SH-SY5Y (cell line): ENCODE results near the gene PSMD8.

ENCODE experiments used
- GATA2 ChIP-seq: IDR thresholded peaks from 2 replicates; pipeline ENCODE4 v1.6.1; 2011; ENCODE audit warnings: mild to moderate bottlenecking, low read depth, low read length
- GATA3 ChIP-seq: IDR thresholded peaks from 2 replicates; pipeline ENCODE4 v1.6.1; 2011; ENCODE audit warnings: low read depth, mild to moderate bottlenecking, low read length, moderate library complexity

DNA sequence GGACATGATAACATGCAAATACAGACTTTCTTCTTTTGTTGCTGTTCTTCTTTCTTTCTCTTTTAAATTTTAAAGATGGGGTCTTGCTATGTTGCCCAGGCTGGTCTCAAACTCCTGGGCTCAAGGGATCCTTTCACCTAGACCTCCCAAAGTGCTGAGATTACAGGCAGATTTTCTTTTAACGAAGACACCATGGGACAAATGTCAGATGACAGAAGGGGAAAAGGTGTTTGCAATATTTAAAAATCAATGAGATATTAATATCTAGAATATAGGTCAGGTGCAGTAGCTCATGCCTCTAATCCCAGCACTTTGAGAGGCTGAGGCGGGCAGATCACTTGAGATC is 55.4 kb downstream of the PSMD8 start:
- TF ChIP-seq GATA2 (no peak), GATA3 (no peak)
